H9 (cell line): ENCODE measurements around the gene MAPK8. TPM values are rescaled to one million over a fixed set of nuclear protein-coding genes. Genes with fewer than 3 reads are reported as not detected.

ENCODE experiments used
- DNase-seq: peaks from one replicate; pipeline ENCODE4 v3.0.0-alpha.2; 2017
- H2AFZ ChIP-seq: one replicate; pipeline ENCODE4 v1.6.1; 2013; ENCODE audit warnings: mild to moderate bottlenecking, low read length, control low read depth, moderate library complexity
- H2AK5ac ChIP-seq: 2 replicates; pipeline ENCODE4 v1.6.1; 2013; ENCODE audit warnings: low read length, control low read depth, mixed read lengths; ENCODE audit not compliant: insufficient read length
- H2BK120ac ChIP-seq: one replicate; pipeline ENCODE4 v1.6.1; 2013; ENCODE audit warnings: low read depth, mild to moderate bottlenecking, low read length, control low read depth, inconsistent platforms; ENCODE audit not compliant: poor library complexity, severe bottlenecking
- H2BK12ac ChIP-seq: 2 replicates; pipeline ENCODE4 v1.6.1; 2013; ENCODE audit warnings: low read length, control low read depth, mixed read lengths, low read depth; ENCODE audit not compliant: insufficient read length
- H2BK15ac ChIP-seq: 2 replicates; pipeline ENCODE4 v1.6.1; 2013; ENCODE audit warnings: low read depth, low read length, control low read depth
- H2BK20ac ChIP-seq: one replicate; pipeline ENCODE4 v1.6.1; 2013; ENCODE audit warnings: low read depth, mild to moderate bottlenecking, low read length, control low read depth, inconsistent platforms; ENCODE audit not compliant: poor library complexity, severe bottlenecking
- H2BK5ac ChIP-seq: 2 replicates; pipeline ENCODE4 v1.6.1; 2013; ENCODE audit warnings: low read length, control low read depth, mixed read lengths; ENCODE audit not compliant: insufficient read length
- H3K14ac ChIP-seq: 2 replicates; pipeline ENCODE4 v1.6.1; 2013; ENCODE audit warnings: low read length, control low read depth; ENCODE audit not compliant: insufficient read depth
- H3K18ac ChIP-seq: 2 replicates; pipeline ENCODE4 v1.6.1; 2013; ENCODE audit warnings: low read depth, mild to moderate bottlenecking, mixed read lengths, low read length, control low read depth; ENCODE audit not compliant: insufficient read length
- H3K23ac ChIP-seq: 2 replicates; pipeline ENCODE4 v1.6.1; 2013; ENCODE audit warnings: low read length, control low read depth, mixed read lengths, low read depth; ENCODE audit not compliant: insufficient read length
- H3K23me2 ChIP-seq: 2 replicates; pipeline ENCODE4 v1.6.1; 2013; ENCODE audit warnings: low read depth, mild to moderate bottlenecking, mixed read lengths, low read length, control low read depth; ENCODE audit not compliant: insufficient read length, poor library complexity, severe bottlenecking
- H3K27ac ChIP-seq: 2 replicates; pipeline ENCODE4 v1.5.1; 2013; ENCODE audit warnings: low read length, control low read depth, mixed read lengths, low read depth; ENCODE audit not compliant: insufficient read length
- H3K27me3 ChIP-seq: 2 replicates; pipeline ENCODE4 v1.6.1; 2013; ENCODE audit warnings: low read length, control low read depth, inconsistent platforms; ENCODE audit not compliant: insufficient read depth
- H3K4ac ChIP-seq: 2 replicates; pipeline ENCODE4 v1.6.1; 2013; ENCODE audit warnings: low read depth, mild to moderate bottlenecking, control low read depth, inconsistent platforms, low read length, moderate library complexity
- H3K4me1 ChIP-seq: 2 replicates; pipeline ENCODE4 v1.6.1; 2013; ENCODE audit warnings: low read length, control low read depth, inconsistent platforms; ENCODE audit not compliant: insufficient read depth
- H3K4me2 ChIP-seq: 2 replicates; pipeline ENCODE4 v1.6.1; 2013; ENCODE audit warnings: low read length, control low read depth, mixed read lengths; ENCODE audit not compliant: insufficient read length, insufficient read depth
- H3K56ac ChIP-seq: 2 replicates; pipeline ENCODE4 v1.6.1; 2013; ENCODE audit warnings: low read depth, mild to moderate bottlenecking, mixed read lengths, low read length, control low read depth; ENCODE audit not compliant: insufficient read length
- H3K79me1 ChIP-seq: 2 replicates; pipeline ENCODE4 v1.6.1; 2013; ENCODE audit warnings: low read depth, mild to moderate bottlenecking, moderate library complexity, low read length, control low read depth, inconsistent platforms; ENCODE audit not compliant: insufficient read depth, poor library complexity, severe bottlenecking
- H3K79me2 ChIP-seq: 2 replicates; pipeline ENCODE4 v1.6.1; 2013; ENCODE audit warnings: low read length, control low read depth, inconsistent platforms; ENCODE audit not compliant: insufficient read depth
- H3K9ac ChIP-seq: 2 replicates; pipeline ENCODE4 v1.6.1; 2013; ENCODE audit warnings: low read length, control low read depth, mixed read lengths; ENCODE audit not compliant: insufficient read length; ENCODE audit errors: extremely low read depth
- H3K9me3 ChIP-seq: one replicate; pipeline ENCODE4 v1.6.1; 2013; ENCODE audit warnings: low read depth, low read length, inconsistent platforms; ENCODE audit not compliant: control insufficient read depth
- H3T11ph ChIP-seq: one replicate; pipeline ENCODE4 v1.6.1; 2013; ENCODE audit warnings: mild to moderate bottlenecking, low read length, control low read depth, inconsistent platforms
- H4K20me1 ChIP-seq: one replicate; pipeline ENCODE4 v1.6.1; 2013; ENCODE audit not compliant: control insufficient read depth, insufficient read length, insufficient read depth
- H4K5ac ChIP-seq: 2 replicates; pipeline ENCODE4 v1.6.1; 2013; ENCODE audit warnings: low read depth, mild to moderate bottlenecking, mixed read lengths, low read length, control low read depth; ENCODE audit not compliant: insufficient read length
- H4K8ac ChIP-seq: replicated peaks from 2 replicates; pipeline ENCODE4 v1.6.1; 2013; ENCODE audit warnings: low read length, control low read depth, mixed read lengths, low read depth; ENCODE audit not compliant: insufficient read length
- H4K91ac ChIP-seq: 2 replicates; pipeline ENCODE4 v1.6.1; 2013; ENCODE audit warnings: low read depth, mild to moderate bottlenecking, moderate library complexity, mixed read lengths, low read length, control low read depth; ENCODE audit not compliant: insufficient read length
- H3K27ac Mint-ChIP-seq, 3 experiments: 2 replicates in 2 of 3; 3 replicates in 1 of 3; pipeline ENCODE4 v1.8.0; 2020 to 2021; ENCODE audit warnings: mixed read lengths in 3 of 3, mild to moderate bottlenecking in 1 of 3, moderate library complexity in 1 of 3
- H3K27me3 Mint-ChIP-seq: 2 replicates; pipeline ENCODE4 v1.8.0; 2021; ENCODE audit warnings: low read depth, mild to moderate bottlenecking, moderate library complexity, mixed read lengths
- H3K36me3 Mint-ChIP-seq, 3 experiments: 2 replicates in 2 of 3; 3 replicates in 1 of 3; pipeline ENCODE4 v1.8.0; 2020 to 2021; ENCODE audit warnings: low read depth in 3 of 3, mixed read lengths in 3 of 3; ENCODE audit not compliant: insufficient read depth in 1 of 3
- H3K4me1 Mint-ChIP-seq, 2 experiments: 2 replicates each; pipeline ENCODE4 v1.8.0; 2020; ENCODE audit warnings: mixed read lengths in 2 of 2
- H3K4me3 Mint-ChIP-seq, 2 experiments: 2 replicates in 1 of 2; 3 replicates in 1 of 2; pipeline ENCODE4 v1.8.0; 2020 to 2021; ENCODE audit warnings: mild to moderate bottlenecking in 2 of 2, mixed read lengths in 2 of 2, moderate library complexity in 1 of 2
- H3K9me3 Mint-ChIP-seq, 2 experiments: 2 replicates in 1 of 2; 3 replicates in 1 of 2; pipeline ENCODE4 v1.8.0; 2020; ENCODE audit warnings: mild to moderate bottlenecking in 2 of 2, mixed read lengths in 2 of 2, moderate library complexity in 1 of 2
- WGBS: extraction: QIAGEN DNeasy Blood & Tissue Kit; methylation state at CpG from one replicate; pipeline ENCODE4 v1.1.7; 2013; ENCODE audit warnings: missing lambda C conversion rate, low lambda C conversion rate, mixed read lengths; ENCODE audit not compliant: insufficient read length; ENCODE audit errors: extremely low coverage; 5-methylcytosine and 5-hydroxymethylcytosine counted together
- total RNA-seq: library from RNA; stranded (reverse); gene quantifications from 2 replicates; pipeline ENCODE4 v1.2.1, GENCODE V29; 2021
- TF ChIP-seq, protein P1 (sequence below): fragments of 200-600 bp; sonication (generic); conservative IDR thresholded peaks from 3 replicates; pipeline ENCODE4 v1.8.0; 2021; ENCODE audit warnings: antibody characterized with exemption, mild to moderate bottlenecking

The MAPK8 gene
- total RNA-seq, 1 experiment from 2014 or later: 52.0 TPM

DNA sequence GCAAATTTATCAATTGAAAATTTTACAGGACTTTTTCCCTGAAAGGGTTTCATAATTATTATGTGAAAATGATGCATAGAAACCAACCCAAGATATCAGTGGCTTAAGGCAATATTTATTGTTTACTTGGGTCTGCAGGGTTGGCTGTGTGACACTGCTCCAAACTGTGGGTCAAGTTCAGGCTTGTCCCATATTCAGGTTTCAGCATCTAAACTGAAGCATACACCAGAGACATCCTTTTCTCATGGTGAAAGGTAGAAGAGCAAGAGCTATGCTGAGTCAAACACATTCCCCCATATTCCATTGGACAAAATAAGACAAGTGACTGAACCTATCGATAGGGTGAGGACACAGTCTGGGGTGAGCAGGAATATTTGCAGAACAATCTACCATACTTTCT is 110.9 kb downstream of the MAPK8 start:
- Histone ChIP-seq H3K79me2 (no peaks in the 10 kb centered on the region), H2AK5ac (no peak overlapping the region), H3K14ac (no peak overlapping the region), H4K8ac (no peak overlapping the region), H4K20me1 (no peaks in the 10 kb centered on the region), H2BK12ac (no peak overlapping the region), H3K4ac (no peak overlapping the region), H4K91ac (no peak overlapping the region), H2AFZ (no peak overlapping the region), H3K23me2 (no peaks in the 10 kb centered on the region), H3K23ac (no peak overlapping the region), H3K56ac (no peak overlapping the region), H3T11ph (no peak overlapping the region), H3K9me3 (no peaks in the 10 kb centered on the region), H3K27me3 (no peaks in the 10 kb centered on the region), H3K27ac (no peak overlapping the region), H2BK15ac (no peak overlapping the region), H3K4me1 (no peaks in the 10 kb centered on the region), H2BK5ac (no peak overlapping the region), H3K79me1 (no peaks in the 10 kb centered on the region), H2BK20ac (no peak overlapping the region), H3K9ac (no peak overlapping the region), H3K4me2 (no peak overlapping the region), H3K18ac (no peak overlapping the region), H2BK120ac (no peak overlapping the region), H4K5ac (no peak overlapping the region)
- TF ChIP-seq, protein P1, sequence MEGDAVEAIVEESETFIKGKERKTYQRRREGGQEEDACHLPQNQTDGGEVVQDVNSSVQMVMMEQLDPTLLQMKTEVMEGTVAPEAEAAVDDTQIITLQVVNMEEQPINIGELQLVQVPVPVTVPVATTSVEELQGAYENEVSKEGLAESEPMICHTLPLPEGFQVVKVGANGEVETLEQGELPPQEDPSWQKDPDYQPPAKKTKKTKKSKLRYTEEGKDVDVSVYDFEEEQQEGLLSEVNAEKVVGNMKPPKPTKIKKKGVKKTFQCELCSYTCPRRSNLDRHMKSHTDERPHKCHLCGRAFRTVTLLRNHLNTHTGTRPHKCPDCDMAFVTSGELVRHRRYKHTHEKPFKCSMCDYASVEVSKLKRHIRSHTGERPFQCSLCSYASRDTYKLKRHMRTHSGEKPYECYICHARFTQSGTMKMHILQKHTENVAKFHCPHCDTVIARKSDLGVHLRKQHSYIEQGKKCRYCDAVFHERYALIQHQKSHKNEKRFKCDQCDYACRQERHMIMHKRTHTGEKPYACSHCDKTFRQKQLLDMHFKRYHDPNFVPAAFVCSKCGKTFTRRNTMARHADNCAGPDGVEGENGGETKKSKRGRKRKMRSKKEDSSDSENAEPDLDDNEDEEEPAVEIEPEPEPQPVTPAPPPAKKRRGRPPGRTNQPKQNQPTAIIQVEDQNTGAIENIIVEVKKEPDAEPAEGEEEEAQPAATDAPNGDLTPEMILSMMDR: no peak
- Mint-ChIP-seq H3K27ac (peak overlapping the region in 2 of 3 experiments; percentile 47 to 63; a peak in 3 of 7 replicates), H3K4me1 (peaks cover 7 to 20% of the 10 kb centered on the region in 2 experiments), H3K9me3 (peaks cover 6 to 8% of the 10 kb centered on the region in 2 experiments), H3K27me3 (no peaks in the 10 kb centered on the region), H3K4me3 (no peak overlapping the region), H3K36me3 (peaks cover 9 to 13% (median 11%) of the 10 kb centered on the region in 3 experiments)
- WGBS: no CpG with 5 or more reads among the region's 1 CpG
- no peak for DNase-seq
